ENCODE results near the gene ATG7.

- TF ChIP-seq POLR2A (IDR thresholded peaks at IDR 0.05) (no peak), CTCF (IDR thresholded peaks at IDR 0.05) (no peak)
These were observed 26.2 kb upstream of the ATG7 start for GRCh38 chr3:11245827-11246662.

All from heart left ventricle (tissue), 13 donors.